PFSK-1 (cell line): Measurements from ENCODE around the gene OPRPN.

Experiments used
- FOXP2 ChIP-seq: optimal IDR thresholded peaks from 2 replicates; pipeline ENCODE3; 2011; ENCODE audit warnings: borderline replicate concordance, control low read depth, inconsistent platforms; ENCODE audit not compliant: insufficient read depth; ENCODE audit errors: extremely low read length, extremely low read depth
- POLR2AphosphoS5 ChIP-seq: IDR thresholded peaks from 2 replicates; pipeline ENCODE4 v1.6.1; 2012; ENCODE audit warnings: low read depth, mild to moderate bottlenecking, control low read depth, low read length, moderate library complexity
- SIN3A ChIP-seq: IDR thresholded peaks from 2 replicates; pipeline ENCODE4 v1.6.1; 2012; ENCODE audit warnings: mild to moderate bottlenecking, low read length, moderate library complexity, borderline replicate concordance; ENCODE audit not compliant: insufficient read depth
- TAF1 ChIP-seq: IDR thresholded peaks from 2 replicates; pipeline ENCODE4 v1.6.1; 2012; ENCODE audit warnings: low read length, control low read depth, borderline replicate concordance; ENCODE audit not compliant: insufficient read depth
- TF ChIP-seq, protein P1 (sequence below), 2 experiments: IDR thresholded peaks; 2 replicates each; pipeline versions ENCODE4 v1.6.1 to v1.8.0; 2011 to 2012; ENCODE audit warnings: low read depth in 2 of 2, low read length in 2 of 2, control low read depth in 1 of 2, inconsistent platforms in 1 of 2, mild to moderate bottlenecking in 1 of 2, moderate library complexity in 1 of 2; ENCODE audit not compliant: insufficient read depth in 1 of 2

DNA sequence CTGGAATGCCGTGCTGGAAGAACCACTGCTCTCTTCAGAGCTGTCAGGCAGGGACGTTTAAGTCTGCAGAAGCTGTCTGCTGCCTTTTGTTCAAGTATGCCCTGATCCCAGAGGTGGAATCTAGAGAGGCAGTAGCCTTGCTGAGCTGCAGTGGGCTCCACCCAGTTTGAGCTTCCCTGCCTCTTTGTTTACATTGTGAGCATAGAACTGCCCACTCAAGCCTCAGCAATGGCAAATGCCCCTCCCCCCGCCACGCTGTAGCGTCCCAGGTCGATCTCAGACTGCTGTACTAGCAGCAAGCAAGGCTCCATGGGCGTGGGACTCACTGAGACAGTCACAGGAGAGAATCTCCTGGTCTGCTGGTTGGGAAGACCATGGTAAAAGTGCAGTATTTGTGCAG, 39.5 kb downstream of the OPRPN start:
- TF ChIP-seq TAF1 (no peak), POLR2AphosphoS5 (no peak), SIN3A (no peak), FOXP2 (no peak)
- TF ChIP-seq, protein P1, sequence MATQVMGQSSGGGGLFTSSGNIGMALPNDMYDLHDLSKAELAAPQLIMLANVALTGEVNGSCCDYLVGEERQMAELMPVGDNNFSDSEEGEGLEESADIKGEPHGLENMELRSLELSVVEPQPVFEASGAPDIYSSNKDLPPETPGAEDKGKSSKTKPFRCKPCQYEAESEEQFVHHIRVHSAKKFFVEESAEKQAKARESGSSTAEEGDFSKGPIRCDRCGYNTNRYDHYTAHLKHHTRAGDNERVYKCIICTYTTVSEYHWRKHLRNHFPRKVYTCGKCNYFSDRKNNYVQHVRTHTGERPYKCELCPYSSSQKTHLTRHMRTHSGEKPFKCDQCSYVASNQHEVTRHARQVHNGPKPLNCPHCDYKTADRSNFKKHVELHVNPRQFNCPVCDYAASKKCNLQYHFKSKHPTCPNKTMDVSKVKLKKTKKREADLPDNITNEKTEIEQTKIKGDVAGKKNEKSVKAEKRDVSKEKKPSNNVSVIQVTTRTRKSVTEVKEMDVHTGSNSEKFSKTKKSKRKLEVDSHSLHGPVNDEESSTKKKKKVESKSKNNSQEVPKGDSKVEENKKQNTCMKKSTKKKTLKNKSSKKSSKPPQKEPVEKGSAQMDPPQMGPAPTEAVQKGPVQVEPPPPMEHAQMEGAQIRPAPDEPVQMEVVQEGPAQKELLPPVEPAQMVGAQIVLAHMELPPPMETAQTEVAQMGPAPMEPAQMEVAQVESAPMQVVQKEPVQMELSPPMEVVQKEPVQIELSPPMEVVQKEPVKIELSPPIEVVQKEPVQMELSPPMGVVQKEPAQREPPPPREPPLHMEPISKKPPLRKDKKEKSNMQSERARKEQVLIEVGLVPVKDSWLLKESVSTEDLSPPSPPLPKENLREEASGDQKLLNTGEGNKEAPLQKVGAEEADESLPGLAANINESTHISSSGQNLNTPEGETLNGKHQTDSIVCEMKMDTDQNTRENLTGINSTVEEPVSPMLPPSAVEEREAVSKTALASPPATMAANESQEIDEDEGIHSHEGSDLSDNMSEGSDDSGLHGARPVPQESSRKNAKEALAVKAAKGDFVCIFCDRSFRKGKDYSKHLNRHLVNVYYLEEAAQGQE (IDR thresholded peaks at IDR 0.05; ENCODE audit: insufficient read depth in 1 of 2, low read depth in 2 of 2, low read length in 2 of 2), result no peak
